COLO668 (cell line): ENCODE measurements around the gene PHF1.
A peak's percentile ranks its signal among the peaks of the same experiment; 100 is the strongest.

Experiments used
- DNase-seq: peaks from one replicate; lab custom pipeline; 2025; ENCODE audit not compliant: unreplicated experiment; lab: John Stamatoyannopoulos, UW

Gene PHF1

GRCh38 chr6:33417128-33417902 lies 6.5 kb downstream of the PHF1 start:
- peak; percentile 21 for DNase-seq

GRCh38 chr6:33417903-33418689 lies 7.3 kb downstream of the PHF1 start, which contains the start of gene CUTA:
Gene CUTA, minus strand, starts transcription at chr6:33418107. Its CDS starts 107 bp downstream, at chr6:33418000.
- DNase-seq = peak; percentile 96

DNA sequence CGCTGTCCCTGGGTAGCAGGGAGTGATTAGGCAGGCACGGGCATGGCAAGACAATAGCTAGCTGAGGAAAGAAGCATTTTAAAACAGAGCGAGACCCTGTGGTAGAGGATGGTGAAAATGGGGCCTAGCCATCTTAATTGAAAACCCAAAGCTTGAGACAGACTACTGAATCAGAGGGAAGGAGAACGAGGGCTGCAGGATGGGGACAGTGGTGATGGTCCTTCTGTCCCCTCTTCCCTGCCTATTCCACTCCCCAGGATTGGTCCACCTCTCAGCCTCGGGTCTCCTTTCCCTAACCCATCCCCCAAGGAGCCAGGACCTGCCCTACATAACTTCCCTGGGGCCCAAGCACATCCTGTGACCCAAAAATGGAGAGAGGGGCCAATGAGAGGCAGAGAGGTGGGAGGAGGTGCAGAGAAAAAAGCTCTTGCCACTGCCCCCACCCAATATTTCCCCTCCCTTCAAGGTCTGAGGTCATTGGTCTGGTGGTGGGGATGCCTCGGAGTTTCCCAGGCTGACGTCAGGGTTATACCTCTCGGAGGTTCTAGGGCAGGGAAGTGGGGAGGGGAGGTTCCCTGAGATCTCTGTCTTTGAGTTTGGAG lies 8.0 kb downstream of the PHF1 start:
- no peak for DNase-seq

GRCh38 chr6:33419580-33420490 lies 9.0 kb downstream of the PHF1 start, which contains the start of gene SYNGAP1:
Gene SYNGAP1, plus strand, starts transcription at chr6:33420065. Its CDS starts 200 bp downstream, at chr6:33420265.
- DNase-seq = no peak

- no peak for DNase-seq
Observed at GRCh38 chr6:33420491-33421343, 9.9 kb downstream of the PHF1 start.

GRCh38 chr6:33421344-33421643 lies 10.5 kb downstream of the PHF1 start:
- DNase-seq = no peak

DNA sequence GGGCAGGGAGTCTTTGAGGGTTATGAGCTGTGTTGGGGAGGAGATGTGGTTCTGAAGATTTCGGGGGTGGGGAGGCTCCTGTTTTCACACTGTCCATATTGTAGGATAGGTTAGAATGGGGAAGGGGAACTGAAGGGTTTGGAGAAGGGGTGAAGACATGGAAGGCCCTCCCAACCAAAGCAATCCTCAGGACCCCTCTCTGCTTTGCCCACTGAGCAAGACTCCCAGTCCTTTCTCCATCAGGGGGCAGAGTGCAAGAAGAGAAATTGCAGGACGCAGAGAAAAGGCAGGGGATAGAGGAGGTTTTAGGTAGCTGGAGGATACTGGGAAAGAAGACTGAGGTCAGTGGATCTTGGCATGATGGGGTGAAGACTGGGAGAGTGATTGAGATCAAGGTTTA lies 13.0 kb downstream of the PHF1 start:
- DNase-seq = no peak

DNA sequence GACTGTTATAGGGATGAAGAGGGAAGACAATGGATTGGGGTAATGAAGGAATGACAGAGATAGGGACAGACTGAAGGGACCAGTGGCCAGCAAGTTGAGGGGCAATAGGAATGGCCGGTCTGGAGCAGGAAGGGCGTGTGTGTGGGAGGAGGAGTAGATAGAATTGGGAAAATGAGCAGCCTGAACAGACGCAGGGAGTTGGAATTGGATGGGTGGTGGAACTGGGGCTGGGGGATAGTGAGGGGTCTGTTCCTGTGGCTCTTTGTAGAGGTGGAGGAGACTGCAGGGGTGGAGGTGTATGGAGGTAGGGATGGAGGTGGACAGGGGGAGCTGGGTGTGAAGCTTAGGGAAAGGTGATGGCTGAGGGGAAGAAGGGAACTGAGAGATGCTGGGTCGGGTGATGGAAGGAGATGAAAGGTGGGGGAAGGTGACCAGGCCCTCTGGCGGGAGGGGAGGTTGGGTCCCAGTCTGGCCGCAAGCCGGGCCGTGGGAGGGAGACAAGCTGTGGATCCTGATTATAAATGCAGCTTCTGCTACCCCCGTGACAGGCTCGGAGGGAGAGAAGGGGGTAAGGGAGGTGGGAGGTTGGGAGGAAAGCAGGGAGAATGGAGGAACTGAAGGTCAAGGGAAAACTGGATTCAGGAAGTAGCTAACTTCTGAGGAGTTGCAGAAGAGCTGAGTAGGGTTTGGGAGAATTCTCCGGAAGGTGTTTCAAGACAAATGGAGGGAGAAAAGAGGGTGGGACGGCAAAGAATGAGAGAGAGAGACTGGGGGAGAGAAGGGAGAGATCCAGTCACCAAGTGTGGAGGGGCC lies 14.2 kb downstream of the PHF1 start:
- no peak for DNase-seq

- DNase-seq = peak; percentile 76
Observed at GRCh38 chr6:33425668-33426577, 15.1 kb downstream of the PHF1 start.

GRCh38 chr6:33426590-33427511 lies 16.0 kb downstream of the PHF1 start:
- DNase-seq = peak; percentile 5

GRCh38 chr6:33427585-33428223 lies 16.9 kb downstream of the PHF1 start:
- peak; percentile 55 for DNase-seq

GRCh38 chr6:33428224-33428965 lies 17.6 kb downstream of the PHF1 start:
- peak; percentile 21 for DNase-seq

GRCh38 chr6:33428966-33429749 lies 18.3 kb downstream of the PHF1 start:
- no peak for DNase-seq

- DNase-seq = no peak
Observed at GRCh38 chr6:33429750-33430052, 18.9 kb downstream of the PHF1 start.

GRCh38 chr6:33430334-33430733 lies 19.5 kb downstream of the PHF1 start:
- DNase-seq = no peak
